Measurements from ENCODE around the gene ITIH4.

Gene ITIH4

DNA sequence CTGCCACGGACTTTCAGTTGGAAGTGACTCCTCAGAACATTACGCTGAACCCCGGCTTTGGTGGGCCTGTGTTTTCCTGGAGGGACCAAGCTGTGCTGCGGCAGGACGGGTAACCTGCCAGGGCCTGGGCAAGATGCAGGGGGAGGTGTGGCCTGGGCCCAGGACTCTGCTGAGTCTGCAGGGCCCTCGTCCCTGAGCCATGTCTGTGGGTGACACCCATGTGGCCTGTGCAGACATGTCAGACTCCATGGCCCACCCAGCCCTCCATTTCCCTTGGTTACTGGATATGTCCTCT lies 40.8 kb downstream of the ITIH4 start:
- TF ChIP-seq, protein P1, sequence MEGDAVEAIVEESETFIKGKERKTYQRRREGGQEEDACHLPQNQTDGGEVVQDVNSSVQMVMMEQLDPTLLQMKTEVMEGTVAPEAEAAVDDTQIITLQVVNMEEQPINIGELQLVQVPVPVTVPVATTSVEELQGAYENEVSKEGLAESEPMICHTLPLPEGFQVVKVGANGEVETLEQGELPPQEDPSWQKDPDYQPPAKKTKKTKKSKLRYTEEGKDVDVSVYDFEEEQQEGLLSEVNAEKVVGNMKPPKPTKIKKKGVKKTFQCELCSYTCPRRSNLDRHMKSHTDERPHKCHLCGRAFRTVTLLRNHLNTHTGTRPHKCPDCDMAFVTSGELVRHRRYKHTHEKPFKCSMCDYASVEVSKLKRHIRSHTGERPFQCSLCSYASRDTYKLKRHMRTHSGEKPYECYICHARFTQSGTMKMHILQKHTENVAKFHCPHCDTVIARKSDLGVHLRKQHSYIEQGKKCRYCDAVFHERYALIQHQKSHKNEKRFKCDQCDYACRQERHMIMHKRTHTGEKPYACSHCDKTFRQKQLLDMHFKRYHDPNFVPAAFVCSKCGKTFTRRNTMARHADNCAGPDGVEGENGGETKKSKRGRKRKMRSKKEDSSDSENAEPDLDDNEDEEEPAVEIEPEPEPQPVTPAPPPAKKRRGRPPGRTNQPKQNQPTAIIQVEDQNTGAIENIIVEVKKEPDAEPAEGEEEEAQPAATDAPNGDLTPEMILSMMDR (IDR thresholded peaks at IDR 0.05; ENCODE audit: extremely low read depth, missing control alignments): no peak
- no peak for DNase-seq (ENCODE audit: low spot score)

DNA sequence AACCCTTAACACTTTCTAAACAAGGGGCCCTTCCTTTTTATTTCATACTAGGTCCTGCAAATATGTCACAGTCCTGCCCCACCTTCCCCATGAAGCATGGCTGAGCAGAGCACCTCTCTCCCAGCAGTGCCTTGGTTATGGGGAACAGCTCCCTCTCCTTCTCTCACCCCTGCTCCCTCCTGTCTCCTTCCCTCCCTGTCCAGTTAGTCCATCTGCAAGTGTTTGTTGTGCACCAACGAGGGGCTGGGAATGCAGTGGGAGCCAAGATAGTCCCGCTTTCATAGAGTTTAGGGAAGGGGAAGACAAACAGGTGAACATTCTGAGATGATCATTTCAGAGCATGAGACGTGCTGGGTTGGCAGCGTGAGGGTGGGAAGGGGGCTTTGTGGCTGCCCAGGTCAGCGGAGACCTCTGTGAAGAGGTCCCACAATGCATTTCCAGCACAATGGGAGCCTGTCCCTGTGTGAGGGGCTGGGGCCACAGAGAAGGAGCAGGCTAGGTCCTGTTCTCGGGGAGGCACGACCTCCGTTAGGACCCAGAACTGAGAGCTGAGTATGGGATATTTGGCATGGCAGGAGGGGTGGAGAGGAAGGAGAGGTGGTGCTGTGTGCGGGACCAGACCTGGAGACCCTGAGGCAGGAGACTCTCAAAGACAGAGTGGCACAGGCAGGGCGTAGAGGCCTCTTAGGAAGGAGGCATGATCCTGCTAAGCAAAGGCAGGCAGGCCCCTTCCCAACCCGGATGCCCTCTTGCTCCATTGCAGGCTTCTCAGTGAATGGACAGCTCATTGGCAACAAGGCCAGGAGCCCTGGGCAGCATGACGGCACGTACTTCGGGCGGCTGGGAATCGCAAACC lies 41.4 kb downstream of the ITIH4 start:
- TF ChIP-seq, protein P1 (IDR thresholded peaks at IDR 0.05; ENCODE audit: extremely low read depth, missing control alignments): no peak
- no peak for DNase-seq (ENCODE audit: low spot score)

DNA sequence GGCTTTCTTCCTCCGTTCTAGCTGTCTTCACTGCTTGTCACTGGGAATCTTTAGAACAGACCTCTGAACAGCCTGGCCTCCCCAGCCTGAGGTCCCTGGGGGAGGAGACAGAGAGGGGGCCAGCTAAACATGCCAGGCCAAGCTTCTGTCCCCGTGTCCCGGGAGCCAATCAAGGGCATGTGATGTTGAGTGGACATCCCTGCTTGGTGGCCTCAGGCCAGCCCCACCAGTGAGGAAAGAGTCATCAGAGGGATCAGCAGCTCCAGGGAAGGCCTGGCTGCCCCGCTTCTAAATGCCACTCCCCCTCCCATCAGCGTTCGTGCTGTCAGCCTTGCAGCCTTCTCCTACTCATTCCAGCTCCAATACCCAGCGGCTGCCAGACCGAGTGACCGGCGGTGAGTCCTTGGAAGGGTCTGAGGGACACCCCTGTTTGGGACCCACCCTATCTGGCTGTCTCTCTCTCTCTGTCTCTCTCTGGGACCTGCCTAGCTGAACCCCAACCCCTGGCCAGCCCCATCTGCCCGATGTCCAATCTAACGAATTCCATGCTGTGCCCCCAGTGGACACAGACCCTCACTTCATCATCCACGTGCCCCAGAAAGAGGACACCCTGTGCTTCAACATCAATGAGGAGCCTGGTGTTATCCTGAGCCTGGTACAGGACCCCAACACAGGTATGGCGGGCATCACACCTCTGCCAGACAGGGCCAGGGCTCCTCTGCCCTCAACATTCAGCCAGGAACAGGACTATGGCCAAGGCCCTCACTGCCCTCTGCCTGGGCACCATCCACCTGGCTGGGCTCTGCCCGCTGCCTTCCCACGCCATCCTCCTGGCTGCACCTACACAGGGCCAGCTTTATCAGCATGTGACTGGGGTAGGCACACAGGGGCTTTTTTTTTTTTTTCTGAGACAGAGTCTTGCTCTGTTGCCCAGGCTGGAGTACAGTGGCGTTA lies 42.5 kb downstream of the ITIH4 start:
- DNase-seq (ENCODE audit: low spot score): no peak
- TF ChIP-seq, protein P1 (IDR thresholded peaks at IDR 0.05; ENCODE audit: extremely low read depth, missing control alignments): no peak

- TF ChIP-seq, protein P1 (IDR thresholded peaks at IDR 0.05; ENCODE audit: extremely low read depth, missing control alignments): no peak
- DNase-seq (ENCODE audit: low spot score): no peak
Observed at GRCh38 chr3:52787246-52787645, 43.2 kb downstream of the ITIH4 start.

- no peak for DNase-seq (ENCODE audit: low spot score)
- TF ChIP-seq, protein P1 (IDR thresholded peaks at IDR 0.05; ENCODE audit: extremely low read depth, missing control alignments): no peak
Observed at GRCh38 chr3:52786330-52787215, 43.9 kb downstream of the ITIH4 start.

DNA sequence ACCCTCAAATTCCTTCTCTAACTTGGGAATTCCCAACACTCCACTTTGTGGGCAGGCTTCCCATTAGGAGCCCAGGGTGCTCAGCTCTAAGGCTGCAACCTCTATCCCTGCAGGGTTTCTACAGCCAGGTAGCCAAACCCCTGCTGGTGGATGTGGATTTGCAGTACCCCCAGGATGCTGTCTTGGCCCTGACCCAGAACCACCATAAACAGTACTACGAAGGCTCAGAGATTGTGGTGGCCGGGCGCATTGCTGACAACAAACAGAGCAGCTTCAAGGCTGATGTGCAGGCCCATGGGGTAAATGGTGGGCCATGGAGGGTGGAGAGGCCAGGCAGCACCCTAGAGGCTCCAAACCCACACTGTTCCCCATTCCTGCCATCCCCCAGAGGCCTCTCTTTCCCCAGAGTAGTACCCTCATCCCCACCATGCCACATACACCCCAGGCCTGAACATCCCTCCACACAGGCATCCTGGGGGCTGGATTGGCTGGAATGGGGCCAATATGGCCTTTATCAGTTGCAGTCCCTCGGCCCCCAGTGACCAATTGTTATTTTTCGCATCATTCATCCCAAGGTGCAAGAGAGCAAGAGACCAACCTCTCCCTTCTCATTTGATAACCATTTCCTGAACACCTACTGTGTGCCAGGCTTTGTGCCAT lies 45.4 kb downstream of the ITIH4 start:
- TF ChIP-seq, protein P1 (IDR thresholded peaks at IDR 0.05; ENCODE audit: extremely low read depth, missing control alignments): no peak
- DNase-seq (ENCODE audit: low spot score): no peak
